Thyroid gland (tissue), 4 donors: ENCODE results near the gene MED14. TPM values are rescaled to one million over a fixed set of nuclear protein-coding genes. Genes with fewer than 3 reads are reported as not detected.

Experiments
- DNase-seq, 2 donors: peaks; one replicate each; pipeline ENCODE4 v3.0.0-alpha.2; 2019
- H3K27ac ChIP-seq, 3 donors: fragments of 200-600 bp; sonication (generic); 1 replicate in 2 of 3; 2 replicates in 1 of 3; pipeline ENCODE4 v1.5.1; 2016 to 2019; ENCODE audit warnings: mild to moderate bottlenecking in 1 of 3, moderate library complexity in 1 of 3
- H3K27me3 ChIP-seq: fragments of 200-600 bp; sonication (generic); one replicate; pipeline ENCODE4 v1.5.1; 2019
- H3K36me3 ChIP-seq, 2 donors: fragments of 200-600 bp; sonication (generic); one replicate each; pipeline ENCODE4 v1.5.1; 2016 to 2019
- H3K4me1 ChIP-seq, 2 donors: fragments of 200-600 bp; sonication (generic); one replicate each; pipeline ENCODE4 v1.5.1; 2017 to 2019
- H3K4me3 ChIP-seq, 3 donors: fragments of 200-600 bp; sonication (generic); replicated peaks in 1 of 3; 1 replicate in 2 of 3; 2 replicates in 1 of 3; pipeline ENCODE4 v1.5.1; 2016; ENCODE audit warnings: mild to moderate bottlenecking in 1 of 3
- H3K9me3 ChIP-seq: fragments of 200-600 bp; sonication (generic); one replicate; pipeline ENCODE4 v1.5.1; 2017
- POLR2A ChIP-seq, 2 donors: fragments of 450-650 bp; IDR thresholded peaks; one replicate each; pipeline ENCODE4 v1.6.1; 2017; ENCODE audit warnings: antibody characterized with exemption in 2 of 2, mild to moderate bottlenecking in 2 of 2, moderate library complexity in 1 of 2
- WGBS, 2 donors: methylation state at CpG; one replicate each; pipeline ENCODE4 v1.1.5; 2017; 5-methylcytosine and 5-hydroxymethylcytosine counted together
- intact Hi-C: fragments of 100-400 bp; cut with DNase I; formaldehyde crosslinking; loops from one replicate; pipeline ENCODE4 v1.15.1; 2023
- total RNA-seq, 4 donors: library from RNA; depleted of rRNA; stranded (reverse); fragments of >200 nt; gene quantifications; one replicate each; pipeline ENCODE4 v1.2.3, GENCODE V29; 2016
- TF ChIP-seq, protein P1 (sequence below), 6 experiments: fragments of 200-600 bp in 3 of 6; fragments of 450-650 bp in 3 of 6; sonication (generic) in 3 of 6; IDR thresholded peaks; one replicate each; pipeline ENCODE4 v1.5.1; 2016 to 2019; ENCODE audit warnings: antibody characterized with exemption in 6 of 6, mild to moderate bottlenecking in 2 of 6, inconsistent platforms in 1 of 6, moderate library complexity in 1 of 6

MED14 gene
- total RNA-seq, 4 donors from 2014 or later: 49.6 to 114 (median 78.3) TPM

DNA sequence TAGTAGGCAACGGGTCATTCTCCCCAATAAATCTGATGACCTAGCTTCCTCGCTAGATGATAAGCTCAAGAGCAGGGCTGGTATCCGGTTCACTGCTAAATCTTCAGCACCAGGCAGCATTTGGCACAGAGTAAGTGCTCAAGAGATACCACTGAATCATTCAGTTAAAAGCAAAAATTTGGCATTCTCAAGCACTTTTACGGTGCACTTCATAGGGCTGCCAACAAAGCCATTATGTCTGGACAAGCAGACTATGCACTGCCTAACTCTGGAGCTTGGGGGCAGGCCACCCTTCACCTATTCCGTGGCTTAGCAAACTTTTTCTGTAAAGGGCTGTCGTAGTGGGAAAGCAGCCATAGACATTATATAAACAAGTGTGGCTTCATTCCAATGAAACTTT is 64.2 kb downstream of the MED14 start:
- H3K4me1 ChIP-seq: no peaks in the 10 kb centered on the region
- peak; percentile 66 to 67 for DNase-seq
- TF ChIP-seq POLR2A (IDR thresholded peaks at IDR 0.05): no peak
- TF ChIP-seq, protein P1, sequence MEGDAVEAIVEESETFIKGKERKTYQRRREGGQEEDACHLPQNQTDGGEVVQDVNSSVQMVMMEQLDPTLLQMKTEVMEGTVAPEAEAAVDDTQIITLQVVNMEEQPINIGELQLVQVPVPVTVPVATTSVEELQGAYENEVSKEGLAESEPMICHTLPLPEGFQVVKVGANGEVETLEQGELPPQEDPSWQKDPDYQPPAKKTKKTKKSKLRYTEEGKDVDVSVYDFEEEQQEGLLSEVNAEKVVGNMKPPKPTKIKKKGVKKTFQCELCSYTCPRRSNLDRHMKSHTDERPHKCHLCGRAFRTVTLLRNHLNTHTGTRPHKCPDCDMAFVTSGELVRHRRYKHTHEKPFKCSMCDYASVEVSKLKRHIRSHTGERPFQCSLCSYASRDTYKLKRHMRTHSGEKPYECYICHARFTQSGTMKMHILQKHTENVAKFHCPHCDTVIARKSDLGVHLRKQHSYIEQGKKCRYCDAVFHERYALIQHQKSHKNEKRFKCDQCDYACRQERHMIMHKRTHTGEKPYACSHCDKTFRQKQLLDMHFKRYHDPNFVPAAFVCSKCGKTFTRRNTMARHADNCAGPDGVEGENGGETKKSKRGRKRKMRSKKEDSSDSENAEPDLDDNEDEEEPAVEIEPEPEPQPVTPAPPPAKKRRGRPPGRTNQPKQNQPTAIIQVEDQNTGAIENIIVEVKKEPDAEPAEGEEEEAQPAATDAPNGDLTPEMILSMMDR (IDR thresholded peaks at IDR 0.05): peak in 4 of 6 experiments; percentile 30 to 41 (median 38)
- H3K27me3 ChIP-seq: no peaks in the 10 kb centered on the region
- intact Hi-C loops: no loop called here
- H3K9me3 ChIP-seq: no peaks in the 10 kb centered on the region
- no peak overlapping the region for H3K4me3 ChIP-seq
- 21 to 42% methylated on average over 6 of the region's 6 CpGs for WGBS, 2 donors
- peaks cover 0 to 3% of the 10 kb centered on the region in 2 donors for H3K36me3 ChIP-seq
- peak overlapping the region in 2 of 3 donors; percentile 13 to 51 for H3K27ac ChIP-seq

- WGBS, 2 donors: 18 to 27% methylated on average over 6 of the region's 6 CpGs
- peaks cover 0 to 3% of the 10 kb centered on the region in 2 donors for H3K36me3 ChIP-seq
- peaks cover 0 to 3% of the 10 kb centered on the region in 2 donors for H3K4me1 ChIP-seq
- peak; percentile 57 to 63 for DNase-seq
- H3K27ac ChIP-seq: peak overlapping the region; percentile 26 to 74 (median 34)
- H3K27me3 ChIP-seq: no peaks in the 10 kb centered on the region
- H3K4me3 ChIP-seq: no peak overlapping the region
- no peaks in the 10 kb centered on the region for H3K9me3 ChIP-seq
- intact Hi-C loops: no loop called here
- TF ChIP-seq, protein P1 (IDR thresholded peaks at IDR 0.05): peak in 5 of 6 experiments; percentile 11 to 38 (median 34)
- TF ChIP-seq POLR2A (IDR thresholded peaks at IDR 0.05): no peak
These were observed 71.3 kb downstream of the MED14 start for GRCh38 chrX:40663880-40664630.

DNA sequence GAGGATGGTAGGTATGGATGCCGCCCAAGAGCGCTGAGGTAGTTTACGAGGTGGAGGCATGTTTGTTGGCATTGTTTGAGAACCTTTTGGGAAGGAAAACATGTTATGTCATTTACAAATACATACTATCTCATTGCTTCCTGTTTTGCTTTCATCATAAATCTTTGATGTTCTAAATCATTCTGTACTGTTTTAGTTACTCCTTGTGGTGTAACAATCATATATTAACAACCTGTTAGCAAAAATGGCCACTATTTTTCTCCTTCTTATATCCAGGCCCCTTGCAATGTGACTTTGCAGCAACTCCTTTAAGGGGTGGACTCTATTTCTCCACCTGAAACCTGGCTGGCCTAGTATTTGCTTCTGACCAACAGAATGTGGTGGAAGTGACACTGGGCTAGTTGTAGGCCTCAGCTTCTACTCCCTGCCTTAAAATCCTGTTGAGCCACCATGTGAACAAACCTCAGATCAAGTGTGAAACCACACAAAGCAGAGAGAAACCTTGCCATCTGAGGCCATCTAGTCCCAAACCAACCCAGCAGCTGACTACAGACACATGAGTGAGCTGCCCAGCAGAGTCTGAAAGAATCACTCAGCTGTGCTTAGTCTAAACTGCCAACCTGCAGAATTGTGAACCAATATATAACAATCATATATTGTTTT is 72.1 kb downstream of the MED14 start:
- intact Hi-C loops: no loop called here

DNA sequence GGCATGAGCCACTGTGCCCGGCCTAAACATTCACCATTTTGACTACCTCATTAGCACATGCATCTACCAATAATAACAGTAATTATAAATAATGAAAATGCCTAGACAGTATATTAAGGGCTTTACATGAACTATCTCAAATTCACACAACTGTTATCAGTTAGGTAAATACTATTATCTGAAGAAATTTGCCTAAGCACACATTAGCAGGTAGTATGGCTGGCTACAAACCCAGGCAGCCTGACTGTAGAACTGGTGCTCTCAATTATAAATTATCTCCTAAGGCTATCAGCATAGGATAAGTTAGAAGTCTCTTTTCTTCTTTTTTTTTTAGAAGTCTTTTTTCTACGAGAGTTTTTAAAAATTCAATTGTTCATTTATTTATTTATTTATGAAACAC is 73.9 kb downstream of the MED14 start:
- TF ChIP-seq, protein P1 (IDR thresholded peaks at IDR 0.05): no peak
- no peak for TF ChIP-seq POLR2A (IDR thresholded peaks at IDR 0.05)
- no peaks in the 10 kb centered on the region for H3K27me3 ChIP-seq
- intact Hi-C loops: no loop called here
- no peak overlapping the region for H3K4me3 ChIP-seq
- H3K27ac ChIP-seq: no peak overlapping the region
- H3K36me3 ChIP-seq: peaks cover 0 to 3% of the 10 kb centered on the region in 2 donors
- DNase-seq: no peak
- peaks cover 0 to 3% of the 10 kb centered on the region in 2 donors for H3K4me1 ChIP-seq
- no peaks in the 10 kb centered on the region for H3K9me3 ChIP-seq
- 91 to 94% methylated on average over 2 of the region's 2 CpGs for WGBS, 2 donors

More for the DNA sequence above, 72.1 kb downstream of the MED14 start:
- WGBS, 2 donors: 68 to 74% methylated on average over 3 of the region's 3 CpGs
- peaks cover 0 to 3% of the 10 kb centered on the region in 2 donors for H3K36me3 ChIP-seq
- no peaks in the 10 kb centered on the region for H3K9me3 ChIP-seq
- no peaks in the 10 kb centered on the region for H3K27me3 ChIP-seq
- TF ChIP-seq, protein P1 (IDR thresholded peaks at IDR 0.05): no peak
- TF ChIP-seq POLR2A (IDR thresholded peaks at IDR 0.05): no peak
- peak; percentile 10 to 22 for DNase-seq
- H3K4me3 ChIP-seq: no peak overlapping the region
- H3K27ac ChIP-seq: peak overlapping the region; percentile 45 to 74 (median 54)
- peaks cover 0 to 3% of the 10 kb centered on the region in 2 donors for H3K4me1 ChIP-seq

- H3K27ac ChIP-seq: no peak overlapping the region
- 89 to 99% methylated on average over 5 of the region's 5 CpGs for WGBS, 2 donors
- no peaks in the 10 kb centered on the region for H3K27me3 ChIP-seq
- H3K36me3 ChIP-seq: peaks cover 0 to 3% of the 10 kb centered on the region in 2 donors
- no peaks in the 10 kb centered on the region for H3K9me3 ChIP-seq
- peaks cover 0 to 3% of the 10 kb centered on the region in 2 donors for H3K4me1 ChIP-seq
- intact Hi-C loops: no loop called here
- H3K4me3 ChIP-seq: no peak overlapping the region
- no peak for TF ChIP-seq POLR2A (IDR thresholded peaks at IDR 0.05)
- TF ChIP-seq, protein P1 (IDR thresholded peaks at IDR 0.05): no peak
- DNase-seq: no peak
These were observed 75.0 kb downstream of the MED14 start for GRCh38 chrX:40660381-40660780.
